Measurements from ENCODE around the gene CNIH2.
"Not testable (repeated sequence)": the region's sequence is repeated elsewhere in the genome, so short reads cannot be mapped to it uniquely, and the experiment has no call there.

The CNIH2 gene

DNA sequence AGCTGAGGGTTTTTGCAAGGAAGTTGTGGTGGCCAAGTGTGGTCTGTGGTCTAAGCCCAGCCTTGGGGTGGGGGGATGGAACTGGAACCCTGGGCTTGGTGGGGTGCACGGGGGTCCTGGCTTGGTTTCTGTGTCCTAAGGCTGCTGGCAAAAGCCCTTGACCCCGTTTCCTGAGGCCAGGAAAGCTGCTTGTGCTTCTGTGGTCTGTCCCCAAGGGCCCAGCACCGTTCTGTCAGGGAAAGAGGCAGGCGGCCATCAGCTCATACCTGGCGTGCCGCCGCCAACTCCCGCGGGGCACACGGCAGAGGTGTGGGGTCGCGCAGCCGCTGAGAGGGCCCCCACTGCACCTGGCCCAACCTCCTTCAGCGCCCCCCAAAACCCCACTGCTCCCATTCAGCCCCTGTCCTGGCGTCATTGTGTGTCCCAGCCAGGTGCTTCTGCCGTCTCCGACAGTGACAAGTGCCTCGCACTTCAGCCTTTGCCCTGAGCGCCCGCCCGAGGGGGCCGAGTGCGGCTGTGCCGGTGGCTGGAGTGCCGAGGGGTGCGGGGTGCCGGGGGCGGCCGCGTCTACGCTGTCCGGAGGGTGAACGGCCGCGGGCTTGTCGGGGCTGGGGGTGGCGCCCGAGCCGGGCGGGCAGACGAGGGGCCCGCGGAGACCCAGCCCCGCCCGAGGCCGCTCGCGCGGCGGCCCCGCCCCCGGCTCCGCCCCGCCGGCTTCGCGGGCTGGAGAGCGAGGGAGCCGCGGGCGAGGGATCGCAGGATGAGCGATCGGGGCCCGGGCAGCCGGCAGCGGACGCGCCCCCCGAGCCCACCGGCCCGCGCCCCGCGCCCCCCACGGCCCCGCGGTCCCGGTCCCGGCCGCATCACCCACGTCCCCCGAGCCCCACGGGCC lies at the start of gene CNIH2:
TSS of gene CNIH2 (plus strand) at position 705 of the 892 bp plus-strand sequence. CDS start 282 bp downstream, outside the sequence.
- DNase-seq = peak; percentile 29

DNA sequence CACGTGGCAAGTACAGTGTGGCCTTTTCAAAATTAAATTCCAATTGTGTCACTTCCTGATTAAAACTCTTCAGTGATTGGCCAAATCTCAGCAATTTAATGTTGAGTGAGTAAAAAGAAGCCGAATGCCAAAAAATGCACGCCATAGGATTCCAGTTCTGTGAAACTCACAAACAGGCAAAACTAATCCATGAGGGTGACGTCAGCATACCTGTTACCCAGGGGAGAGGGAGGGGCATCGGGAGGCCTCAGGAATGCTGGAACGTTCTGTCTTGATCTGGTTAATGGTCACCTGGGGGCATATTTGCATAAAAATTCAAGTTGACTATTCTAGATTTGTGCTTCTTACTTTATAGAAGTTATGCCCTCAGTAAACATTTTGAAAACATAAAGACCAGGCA lies 49.5 kb upstream of the CNIH2 start:
- DNase-seq = no peak

DNA sequence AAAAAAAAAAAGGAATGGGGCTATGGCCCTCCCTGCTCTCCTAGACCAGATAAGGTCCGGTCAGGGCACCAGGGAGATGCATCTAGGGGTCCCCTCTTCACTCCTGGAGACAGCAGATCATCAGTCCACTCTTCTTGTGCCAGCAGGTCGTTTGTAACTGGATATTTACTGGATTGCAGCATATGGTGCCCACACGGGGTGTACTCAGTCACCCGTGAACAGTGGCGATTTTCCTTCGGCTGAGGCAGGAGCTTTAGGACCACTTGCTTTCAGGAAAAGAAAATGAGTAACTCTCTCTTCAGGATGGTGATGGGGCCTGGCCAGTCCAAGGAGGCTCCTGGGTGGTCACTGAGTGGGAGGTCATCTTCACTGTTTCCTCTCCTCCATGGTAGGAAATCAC lies 47.8 kb upstream of the CNIH2 start:
- DNase-seq = no peak

DNA sequence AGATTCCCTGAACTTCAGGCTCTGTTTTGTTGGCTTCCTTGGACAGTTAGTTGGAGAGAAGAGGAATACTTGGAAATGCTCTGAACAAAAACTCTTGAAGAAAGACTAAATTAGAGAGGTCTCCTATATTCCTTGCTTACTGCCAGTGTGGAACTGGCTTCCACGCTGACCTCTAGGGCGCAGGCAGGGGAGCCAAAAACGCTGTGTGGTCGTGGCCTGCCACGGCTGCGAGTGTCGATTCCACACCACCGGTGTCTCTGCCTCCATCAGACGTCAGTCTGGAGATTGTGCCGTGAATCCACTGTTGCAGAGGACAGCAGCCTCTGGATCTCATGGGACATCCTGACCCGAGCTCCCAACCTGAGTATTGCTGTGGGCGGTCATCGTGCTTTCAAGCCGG lies 47.0 kb upstream of the CNIH2 start:
- no peak for DNase-seq

DNA sequence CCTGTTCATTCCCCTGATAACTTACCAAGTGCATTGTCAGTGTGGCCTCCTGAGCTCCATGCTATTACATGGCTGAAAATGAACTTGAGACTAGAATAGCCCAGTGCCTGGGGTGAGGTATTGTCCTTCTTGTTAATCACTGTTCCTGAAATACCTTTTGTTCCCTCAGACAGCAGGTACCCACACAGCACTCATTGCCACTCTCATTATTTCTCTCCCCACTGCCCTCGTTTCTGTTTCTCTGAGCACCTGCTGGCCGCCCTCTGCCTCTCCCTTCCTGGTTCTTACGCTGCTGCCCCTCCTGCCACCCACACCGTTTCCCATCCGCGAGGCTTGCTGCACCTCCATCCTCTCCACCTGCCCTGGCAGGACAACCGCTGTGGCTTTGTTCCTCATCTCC lies 46.4 kb upstream of the CNIH2 start:
- DNase-seq = peak; percentile 33

DNA sequence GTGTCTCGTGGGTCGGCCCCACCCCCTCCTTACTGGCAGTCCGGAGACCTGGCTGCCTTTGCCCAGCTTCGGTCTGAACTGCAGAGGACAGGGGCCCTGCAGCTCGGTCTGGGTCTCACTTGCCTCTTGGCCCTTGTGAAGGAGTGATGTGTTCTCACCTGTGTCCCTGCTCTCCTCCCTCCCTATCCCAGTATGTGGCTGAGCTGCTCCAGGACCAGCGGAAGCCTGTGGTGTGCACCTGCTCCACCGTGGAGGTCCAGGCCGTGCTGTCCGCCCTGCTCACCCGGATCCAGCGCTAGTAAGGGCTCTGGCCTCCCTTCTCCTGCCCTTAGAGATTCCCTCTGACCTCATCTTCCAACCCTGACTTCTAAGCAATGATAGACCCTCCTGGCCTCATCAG lies 45.2 kb upstream of the CNIH2 start:
- no peak for DNase-seq

DNA sequence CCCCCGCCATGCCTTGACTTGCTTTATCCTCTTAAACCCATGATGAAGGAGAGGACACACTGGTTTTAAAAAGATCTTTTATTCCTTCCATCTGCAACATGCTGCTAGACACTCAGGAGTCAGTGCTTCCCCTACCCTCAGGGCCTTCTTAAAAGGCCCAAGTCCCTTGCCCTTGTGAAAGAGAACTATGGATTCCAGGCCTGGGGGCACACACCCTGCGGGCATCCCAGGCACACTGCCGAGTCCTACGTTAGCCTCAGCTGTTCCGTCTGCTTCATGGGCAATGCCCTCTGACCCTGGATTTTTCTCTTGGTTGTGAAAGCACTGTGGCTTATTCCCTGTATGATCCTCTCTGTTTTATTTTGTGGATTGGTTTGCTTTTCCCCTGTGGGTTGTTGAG lies 44.7 kb upstream of the CNIH2 start:
- DNase-seq = no peak

DNA sequence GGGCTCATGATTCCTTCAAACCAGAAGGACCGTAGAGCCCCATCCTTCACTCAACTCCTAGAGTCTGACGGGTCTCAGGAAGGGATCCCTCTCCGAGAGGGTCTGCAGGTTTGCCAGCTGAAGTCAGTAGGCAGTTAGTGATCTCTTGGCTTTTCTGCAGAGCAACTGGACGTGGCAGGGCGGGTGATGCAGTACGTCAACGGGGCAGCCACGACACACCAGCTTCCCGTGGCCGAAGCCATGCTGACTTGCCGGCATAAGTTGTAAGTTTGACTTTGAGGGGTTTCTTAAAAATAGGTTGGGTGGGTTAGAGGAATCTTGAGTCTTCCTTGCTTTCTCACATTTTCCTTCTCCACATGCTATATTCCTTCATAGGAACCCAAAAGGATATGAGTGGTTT lies 42.8 kb upstream of the CNIH2 start:
- no peak for DNase-seq

DNA sequence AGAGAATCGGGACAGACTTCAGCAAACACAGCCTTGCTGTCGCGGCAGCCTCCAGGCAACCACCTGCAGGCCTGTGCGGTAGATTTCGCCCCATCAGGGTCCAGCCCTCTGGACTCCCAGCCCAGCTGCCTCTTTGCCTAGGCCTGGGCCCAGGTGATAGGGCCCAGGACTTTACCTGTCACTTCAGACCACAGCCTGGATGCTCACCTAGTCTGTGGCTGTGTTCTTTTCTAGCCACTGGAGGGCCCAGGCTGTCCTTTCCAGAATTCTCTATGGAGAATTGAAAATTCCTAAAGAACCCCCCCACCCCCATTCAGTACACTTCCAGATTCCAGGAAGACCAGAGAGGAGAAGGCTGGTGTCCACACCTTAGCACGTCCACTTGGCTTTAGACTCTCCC lies 40.1 kb upstream of the CNIH2 start:
- no peak for DNase-seq

DNA sequence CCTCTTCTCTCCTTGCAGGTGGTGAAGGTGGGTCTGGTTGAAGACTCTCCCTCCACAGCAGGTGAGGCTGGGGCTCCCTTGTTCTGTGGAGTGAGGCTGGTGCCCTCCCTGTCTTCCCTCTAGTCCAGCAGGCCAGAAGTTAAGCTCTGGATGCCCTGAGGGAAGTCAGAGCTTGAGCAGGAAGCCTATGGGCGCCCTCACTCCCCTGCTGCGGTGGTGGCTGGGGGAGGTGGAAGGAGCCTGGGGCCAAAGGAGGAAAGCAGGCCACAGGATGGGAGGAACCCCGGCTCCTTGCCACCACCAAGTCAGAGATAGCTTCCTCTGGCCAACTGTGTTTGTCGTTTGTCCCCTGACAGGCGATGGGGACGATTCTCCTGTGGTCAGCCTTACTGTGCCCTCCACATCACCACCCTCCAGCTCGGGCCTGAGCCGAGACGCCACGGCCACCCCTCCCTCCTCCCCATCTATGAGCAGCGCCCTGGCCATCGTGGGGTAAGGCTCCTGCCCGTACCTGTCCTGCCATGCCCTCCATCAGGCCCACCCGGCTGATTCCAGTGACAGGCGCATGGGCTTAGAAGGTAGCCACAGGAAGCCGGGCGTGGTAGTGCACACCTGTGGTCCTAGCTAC lies 39.1 kb upstream of the CNIH2 start:
- DNase-seq = no peak

DNA sequence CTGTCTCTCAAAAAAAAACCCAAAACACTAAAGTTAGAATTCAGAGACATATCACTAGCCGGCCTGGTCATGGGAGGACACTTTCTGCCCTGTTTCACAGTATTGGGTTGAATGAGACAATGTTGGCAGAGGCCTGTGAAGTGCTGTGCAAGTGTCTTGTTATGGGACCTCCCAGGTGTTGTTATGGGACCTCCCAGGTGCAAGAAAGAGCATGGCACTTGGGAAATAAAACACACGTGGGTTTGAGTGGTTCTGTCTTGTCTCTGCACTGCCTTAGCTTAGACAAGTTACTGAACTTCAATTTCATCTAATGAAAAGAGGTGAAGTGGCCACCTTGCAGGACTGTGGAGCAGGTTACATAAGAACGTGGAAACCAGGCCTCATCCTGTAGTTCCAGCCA lies 38.5 kb upstream of the CNIH2 start:
- no peak for DNase-seq

DNA sequence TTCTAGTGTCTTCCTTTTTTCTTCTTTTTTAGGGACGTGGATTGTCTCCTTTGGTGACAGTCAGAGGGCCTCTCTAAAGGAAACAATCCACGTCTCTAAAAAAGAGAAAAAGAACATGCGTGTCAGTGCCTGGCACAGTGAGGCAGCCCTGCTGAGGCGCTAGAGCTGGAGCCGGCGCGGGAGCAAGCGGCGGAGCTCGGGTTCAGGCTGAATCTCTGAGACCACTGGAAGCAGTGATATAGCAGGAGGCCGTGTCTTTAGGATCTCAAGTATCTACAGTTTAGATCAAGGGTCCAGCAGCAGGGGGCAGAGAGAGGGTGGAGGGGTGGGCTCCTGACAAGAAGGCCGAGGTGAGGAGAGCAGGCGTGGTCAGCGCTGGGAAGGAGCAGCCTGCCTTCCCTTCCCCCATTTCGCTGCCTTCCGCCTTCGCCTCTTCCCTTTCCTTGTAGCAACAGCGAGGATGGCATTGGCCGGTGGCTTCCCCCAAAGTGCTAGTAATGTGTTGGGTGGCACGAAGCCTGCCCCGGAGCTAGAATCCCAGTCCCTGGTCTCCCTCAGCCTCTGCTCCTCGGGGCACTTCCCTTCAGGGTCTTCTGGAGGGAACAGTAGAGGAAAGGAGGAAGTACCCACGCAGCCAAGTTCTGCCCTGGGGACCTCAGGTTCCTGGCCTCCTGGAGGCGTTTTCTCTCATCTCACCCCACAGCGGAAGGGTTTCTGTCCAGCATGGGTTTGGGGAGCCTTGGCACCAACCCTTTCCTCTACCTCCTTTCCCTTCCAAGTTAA lies 37.8 kb upstream of the CNIH2 start:
- DNase-seq = no peak

DNA sequence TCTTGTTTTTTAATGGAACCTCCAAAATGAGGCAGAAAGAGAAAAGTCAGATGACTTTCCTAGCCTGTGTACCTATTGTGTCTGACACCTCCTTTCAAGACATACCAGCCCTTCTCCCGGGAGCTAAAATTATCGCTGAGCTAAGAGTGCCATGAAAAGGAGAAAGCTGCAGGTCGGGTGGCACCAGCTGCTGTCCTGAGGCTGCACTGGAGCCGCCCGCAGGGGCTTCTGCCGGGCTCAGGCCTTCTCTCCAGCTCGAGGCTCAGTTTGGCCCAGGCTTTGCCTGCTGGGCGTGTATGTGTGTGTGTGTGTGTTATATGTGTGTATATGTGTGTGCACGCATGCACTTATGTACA lies 37.2 kb upstream of the CNIH2 start:
- DNase-seq = no peak

DNA sequence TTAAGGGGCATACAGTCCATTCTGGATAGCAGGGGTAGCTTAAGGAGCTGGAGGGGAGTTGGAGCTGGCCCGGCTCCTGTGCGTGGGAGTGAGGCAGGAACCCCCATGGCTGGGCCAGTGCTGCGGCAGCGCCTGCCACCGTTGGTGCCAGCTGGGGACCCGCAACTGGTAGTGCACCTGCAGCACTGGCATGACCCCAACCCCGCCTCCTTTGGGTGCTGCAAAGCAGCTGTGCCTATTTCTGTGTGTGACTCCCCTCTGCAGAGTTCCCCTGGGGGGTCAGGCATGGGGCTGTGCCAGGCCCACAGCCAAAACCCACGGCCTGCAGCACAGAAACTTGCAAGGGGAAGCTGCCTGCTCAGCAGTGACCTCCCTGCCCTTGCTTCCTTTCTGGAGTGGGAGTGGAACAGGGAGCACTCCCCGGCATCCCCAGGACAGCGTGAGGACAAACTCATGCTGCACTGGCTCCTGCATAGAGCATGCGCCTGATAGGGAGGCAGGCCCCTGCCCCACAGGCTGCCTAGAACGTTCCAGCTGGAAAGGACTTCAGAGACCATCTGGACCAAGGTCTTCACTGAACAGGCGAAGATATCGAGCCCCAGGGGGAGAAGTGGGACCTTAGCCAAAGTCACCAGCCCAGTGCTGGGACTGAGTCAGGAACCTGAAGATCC lies 35.7 kb upstream of the CNIH2 start:
- no peak for DNase-seq

DNA sequence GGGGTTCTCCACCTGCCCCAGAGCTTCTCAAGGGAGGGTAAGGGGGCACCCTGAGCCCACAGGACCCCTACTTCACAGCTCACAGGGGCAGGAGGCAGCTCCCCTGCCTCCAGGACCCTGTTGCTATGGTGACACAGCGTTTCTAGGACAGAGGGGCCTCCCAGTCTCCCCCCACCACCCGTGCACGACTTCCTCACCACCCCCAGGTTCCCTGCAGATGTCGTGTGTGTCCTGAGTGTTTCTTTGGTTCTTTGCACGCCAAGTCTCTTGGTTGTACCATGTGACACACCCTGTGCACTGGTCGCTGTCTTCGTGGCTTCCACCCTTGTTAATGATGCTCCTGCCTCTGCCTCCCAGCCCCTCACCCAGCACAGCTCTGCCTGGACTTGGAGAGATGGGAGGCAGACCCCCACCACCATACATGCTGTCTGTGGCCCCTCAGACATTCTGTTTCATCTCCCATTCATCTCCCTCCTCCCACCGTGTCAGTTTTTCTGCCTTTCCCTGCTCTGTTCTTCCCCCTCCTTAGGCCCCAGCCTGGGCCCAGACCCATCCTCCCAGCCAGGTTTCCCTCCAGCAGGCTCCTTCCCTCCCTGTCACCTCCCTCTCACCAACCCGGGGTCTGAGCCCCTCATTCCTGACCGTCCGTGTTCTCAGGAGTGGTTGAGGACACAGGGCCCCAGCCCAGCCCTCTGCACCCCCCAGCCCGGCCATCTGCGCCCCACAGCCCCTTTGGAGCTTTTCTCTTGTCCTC lies 34.0 kb upstream of the CNIH2 start:
- no peak for DNase-seq

DNA sequence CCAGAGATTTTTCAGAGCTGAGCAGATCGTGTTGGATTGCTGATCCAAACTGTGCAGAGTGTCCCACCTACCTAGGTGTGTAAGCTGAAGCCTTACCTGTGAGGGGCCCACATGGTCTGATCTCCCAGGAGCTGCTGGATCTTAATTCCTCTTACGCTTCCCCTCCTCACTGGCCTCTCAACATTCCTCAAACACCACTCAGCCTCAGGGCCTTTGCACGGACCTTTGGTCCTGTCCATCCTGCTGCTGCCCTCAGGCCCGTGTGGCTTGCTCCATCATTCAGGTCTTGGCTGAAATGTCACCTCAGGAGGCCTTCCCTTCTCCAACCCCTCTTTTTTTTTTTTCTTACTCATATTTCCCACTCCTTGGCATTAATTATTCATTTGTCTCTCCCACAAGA lies 30.7 kb upstream of the CNIH2 start:
- no peak for DNase-seq

DNA sequence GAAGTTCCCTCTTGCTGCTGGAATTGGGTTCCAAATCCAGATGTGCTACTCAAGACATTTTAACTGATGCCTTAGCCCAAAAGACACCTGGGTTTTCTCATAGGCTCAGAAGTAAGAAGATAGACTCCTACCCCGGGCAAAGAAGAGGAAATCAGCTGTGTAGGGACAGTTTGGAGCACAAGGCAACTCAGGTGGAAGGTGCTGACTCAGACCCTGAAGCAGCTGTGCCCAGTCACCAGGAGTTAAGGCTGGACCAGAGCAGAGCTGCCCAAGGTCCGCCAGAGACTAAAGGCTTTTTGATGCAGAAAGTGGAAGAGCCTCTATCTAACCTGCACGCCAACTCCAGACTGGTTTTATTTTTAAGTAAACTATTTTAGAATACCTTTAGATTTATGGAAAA lies 30.2 kb upstream of the CNIH2 start:
- DNase-seq = no peak

DNA sequence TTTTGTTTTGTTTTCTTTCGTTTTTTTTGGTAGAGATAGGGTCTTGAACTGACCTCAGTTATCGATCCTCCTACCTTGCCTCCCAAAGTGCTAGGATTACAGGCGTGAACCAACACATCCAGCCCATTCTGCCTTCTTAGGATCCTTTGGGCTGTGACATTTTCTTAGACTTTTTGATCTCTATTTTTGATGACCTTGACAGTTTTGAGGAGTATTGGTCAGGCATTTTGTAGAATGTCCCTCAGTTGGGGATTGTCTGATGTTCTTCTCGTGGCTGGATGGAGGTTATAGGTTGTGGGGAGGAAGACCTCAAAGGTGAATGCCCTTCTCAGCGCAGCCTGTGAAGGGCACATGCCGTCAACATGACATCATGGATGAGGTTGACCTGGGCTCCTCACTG lies 29.1 kb upstream of the CNIH2 start:
- no peak for DNase-seq

DNA sequence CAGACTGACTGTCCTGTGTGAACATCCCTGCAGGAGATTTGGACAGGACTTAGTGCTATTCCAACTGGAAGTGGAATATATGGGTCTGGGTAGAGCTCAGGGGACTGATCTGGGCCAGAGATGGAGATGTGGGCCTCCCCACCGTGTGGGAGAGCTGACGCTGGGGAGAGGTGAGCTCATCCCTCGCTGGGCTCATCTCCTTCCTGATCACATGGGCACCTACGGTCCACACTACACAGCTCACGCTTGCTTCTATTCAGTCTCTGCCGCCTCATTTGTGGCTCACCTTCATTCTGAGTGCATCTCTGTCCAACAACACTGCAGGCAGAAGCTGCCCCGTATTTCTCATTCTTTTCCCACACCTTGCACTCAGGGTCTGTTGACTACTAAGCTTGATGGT lies 26.2 kb upstream of the CNIH2 start:
- DNase-seq = no peak

DNA sequence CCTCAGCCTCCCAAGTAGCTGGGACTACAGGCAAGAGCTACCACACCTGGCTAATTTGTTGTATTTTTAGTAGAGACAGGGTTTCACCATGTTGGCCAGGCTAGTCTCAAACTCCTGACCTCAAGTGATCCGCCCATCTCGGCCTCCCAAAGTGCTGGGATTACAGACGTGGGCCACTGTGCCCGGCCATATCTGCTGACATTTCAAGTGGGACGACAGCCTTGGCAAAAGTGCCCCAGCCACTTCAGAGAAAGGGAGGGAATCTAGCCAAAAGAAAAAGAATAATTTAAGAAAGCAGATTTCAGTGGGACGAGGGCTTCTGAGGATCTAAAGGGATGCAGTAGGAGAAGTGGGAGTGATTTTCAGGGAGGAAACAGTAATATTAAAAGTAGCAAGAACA lies 24.9 kb upstream of the CNIH2 start:
- DNase-seq = not testable (repeated sequence)

DNA sequence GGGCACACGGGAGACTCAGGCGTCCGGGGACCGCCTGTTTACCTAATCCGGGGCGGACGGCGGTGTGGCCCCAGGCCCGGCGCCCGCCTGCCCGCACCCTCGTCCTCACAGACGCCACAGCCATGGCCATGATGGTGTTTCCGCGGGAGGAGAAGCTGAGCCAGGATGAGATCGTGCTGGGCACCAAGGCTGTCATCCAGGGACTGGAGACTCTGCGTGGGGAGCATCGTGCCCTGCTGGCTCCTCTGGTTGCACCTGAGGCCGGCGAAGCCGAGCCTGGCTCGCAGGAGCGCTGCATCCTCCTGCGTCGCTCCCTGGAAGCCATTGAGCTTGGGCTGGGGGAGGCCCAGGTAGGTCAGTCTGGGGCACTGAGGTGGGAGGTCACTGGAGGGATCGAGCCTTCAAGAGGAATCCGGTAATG lies 19.5 kb upstream of the CNIH2 start:
- DNase-seq = no peak

DNA sequence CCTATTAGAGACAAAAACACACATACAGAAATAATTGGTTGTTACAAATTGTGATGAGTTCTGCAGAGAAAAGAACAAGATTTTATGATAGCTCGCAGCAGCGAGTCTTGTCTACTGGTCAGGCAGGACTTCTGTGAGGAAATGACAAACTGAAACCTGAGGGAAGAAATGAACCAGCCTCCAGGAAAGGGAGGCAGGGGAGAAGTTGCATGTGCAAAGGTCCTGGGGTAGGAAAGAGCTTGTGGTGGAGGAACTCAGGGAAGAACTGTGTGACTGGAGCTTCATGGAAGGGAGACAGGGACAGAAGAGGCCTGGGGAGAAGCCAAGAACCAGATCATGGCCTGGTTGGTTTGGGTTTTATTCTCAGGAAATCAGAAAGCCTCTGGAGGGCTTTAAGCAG lies 18.8 kb upstream of the CNIH2 start:
- DNase-seq = no peak

DNA sequence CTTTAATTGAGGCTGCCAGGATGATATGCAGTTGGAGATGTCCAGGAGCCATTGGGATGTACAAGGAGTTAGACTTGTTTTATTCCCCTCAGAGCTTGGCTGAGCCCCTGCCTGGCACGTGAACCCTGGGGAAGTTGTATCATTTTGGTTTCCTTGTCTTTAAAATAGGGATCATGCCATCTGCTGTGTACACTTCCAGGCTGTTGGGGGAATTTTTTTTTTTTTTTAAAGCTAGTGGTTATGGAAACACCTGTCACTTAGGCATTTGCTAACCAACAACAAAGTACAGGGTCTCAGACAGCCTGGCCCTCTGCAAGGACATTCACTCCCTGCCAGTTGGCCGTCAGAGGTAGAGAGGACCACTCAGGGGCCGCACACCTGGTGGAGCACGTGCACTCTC lies 18.0 kb upstream of the CNIH2 start:
- no peak for DNase-seq

Measured in NCI-H774 (cell line).